KMS-11 (cell line): ENCODE data around the gene LDLRAD3.
A peak's percentile ranks its signal among the peaks of the same experiment; 100 is the strongest.

Source experiments
- H2AFZ ChIP-seq: fragments of 200-600 bp; sonication (generic); 2 replicates; pipeline ENCODE4 v1.6.1; 2016; ENCODE audit warnings: antibody characterized with exemption, mixed run types, low read depth
- H3K27ac ChIP-seq: fragments of 200-600 bp; sonication (generic); 2 replicates; pipeline ENCODE4 v1.6.1; 2016; ENCODE audit warnings: mild to moderate bottlenecking, mixed run types
- H3K27me3 ChIP-seq: fragments of 200-600 bp; sonication (generic); 2 replicates; pipeline ENCODE4 v1.6.1; 2017; ENCODE audit warnings: mild to moderate bottlenecking, low read depth, mixed run types, moderate library complexity; ENCODE audit not compliant: insufficient read depth
- H3K36me3 ChIP-seq: fragments of 200-600 bp; sonication (generic); 2 replicates; pipeline ENCODE4 v1.6.1; 2017; ENCODE audit warnings: mild to moderate bottlenecking, mixed run types; ENCODE audit not compliant: insufficient read depth
- H3K4me1 ChIP-seq: fragments of 200-600 bp; sonication (generic); 2 replicates; pipeline ENCODE4 v1.6.1; 2016; ENCODE audit warnings: mild to moderate bottlenecking, low read depth, mixed run types; ENCODE audit not compliant: poor library complexity, severe bottlenecking
- H3K4me2 ChIP-seq: fragments of 200-600 bp; sonication (generic); 2 replicates; pipeline ENCODE4 v1.7.0; 2016; ENCODE audit warnings: mild to moderate bottlenecking, mixed run types
- H3K4me3 ChIP-seq: fragments of 200-600 bp; sonication (generic); IDR thresholded peaks from 2 replicates; pipeline ENCODE4 v1.6.1; 2017; ENCODE audit warnings: low read depth, low read length, mixed read lengths; ENCODE audit not compliant: insufficient read depth
- H3K79me2 ChIP-seq: fragments of 200-600 bp; sonication (generic); 2 replicates; pipeline ENCODE4 v1.6.1; 2016; ENCODE audit warnings: low read depth, mixed run types; ENCODE audit not compliant: insufficient read depth
- H3K9ac ChIP-seq: fragments of 200-600 bp; sonication (generic); 2 replicates; pipeline ENCODE4 v1.6.1; 2016; ENCODE audit warnings: mild to moderate bottlenecking, mixed run types
- H4K20me1 ChIP-seq: fragments of 200-600 bp; sonication (generic); 2 replicates; pipeline ENCODE4 v1.6.1; 2016; ENCODE audit warnings: mild to moderate bottlenecking, mixed run types; ENCODE audit not compliant: insufficient read depth
- TF ChIP-seq, protein P1 (sequence below): fragments of 200-600 bp; sonication (generic); conservative IDR thresholded peaks from 2 replicates; pipeline ENCODE4 v1.6.1; 2017; ENCODE audit warnings: low read depth, mild to moderate bottlenecking, antibody characterized with exemption, low read length, moderate library complexity, mixed read lengths

Gene LDLRAD3

DNA sequence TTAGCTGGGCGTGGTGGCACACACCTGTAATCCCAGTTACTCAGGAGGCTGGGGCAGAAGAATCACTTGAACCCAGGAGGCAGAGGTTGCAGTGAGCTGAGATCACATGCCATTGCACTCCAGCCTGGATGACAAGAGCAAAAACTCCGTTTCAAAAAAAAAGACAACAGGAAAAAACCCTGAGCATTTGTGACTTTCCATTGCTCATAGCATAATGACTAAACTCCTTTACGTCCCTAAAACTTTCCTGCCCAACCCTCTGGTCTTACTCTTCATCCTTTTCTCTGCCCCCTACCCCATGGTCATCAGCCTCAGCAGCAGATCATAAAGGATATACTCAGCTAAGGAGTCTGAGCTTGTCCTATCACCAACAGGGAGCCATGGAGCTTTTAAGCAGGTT lies 6.8 kb upstream of the LDLRAD3 start:
- H3K36me3 ChIP-seq = no peaks in the 10 kb centered on the region
- TF ChIP-seq, protein P1, sequence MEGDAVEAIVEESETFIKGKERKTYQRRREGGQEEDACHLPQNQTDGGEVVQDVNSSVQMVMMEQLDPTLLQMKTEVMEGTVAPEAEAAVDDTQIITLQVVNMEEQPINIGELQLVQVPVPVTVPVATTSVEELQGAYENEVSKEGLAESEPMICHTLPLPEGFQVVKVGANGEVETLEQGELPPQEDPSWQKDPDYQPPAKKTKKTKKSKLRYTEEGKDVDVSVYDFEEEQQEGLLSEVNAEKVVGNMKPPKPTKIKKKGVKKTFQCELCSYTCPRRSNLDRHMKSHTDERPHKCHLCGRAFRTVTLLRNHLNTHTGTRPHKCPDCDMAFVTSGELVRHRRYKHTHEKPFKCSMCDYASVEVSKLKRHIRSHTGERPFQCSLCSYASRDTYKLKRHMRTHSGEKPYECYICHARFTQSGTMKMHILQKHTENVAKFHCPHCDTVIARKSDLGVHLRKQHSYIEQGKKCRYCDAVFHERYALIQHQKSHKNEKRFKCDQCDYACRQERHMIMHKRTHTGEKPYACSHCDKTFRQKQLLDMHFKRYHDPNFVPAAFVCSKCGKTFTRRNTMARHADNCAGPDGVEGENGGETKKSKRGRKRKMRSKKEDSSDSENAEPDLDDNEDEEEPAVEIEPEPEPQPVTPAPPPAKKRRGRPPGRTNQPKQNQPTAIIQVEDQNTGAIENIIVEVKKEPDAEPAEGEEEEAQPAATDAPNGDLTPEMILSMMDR = no peak
- H3K4me1 ChIP-seq = peaks cover 12% of the 10 kb centered on the region
- H3K27me3 ChIP-seq = no peaks in the 10 kb centered on the region
- H3K4me3 ChIP-seq = no peak overlapping the region
- no peak overlapping the region for H3K4me2 ChIP-seq
- H3K9ac ChIP-seq = no peak overlapping the region
- 0 out of 2 replicates have a peak overlapping the region, but pooled peaks have one; percentile 29 for H2AFZ ChIP-seq
- no peaks in the 10 kb centered on the region for H4K20me1 ChIP-seq
- H3K79me2 ChIP-seq = no peaks in the 10 kb centered on the region
- no peak overlapping the region for H3K27ac ChIP-seq

DNA sequence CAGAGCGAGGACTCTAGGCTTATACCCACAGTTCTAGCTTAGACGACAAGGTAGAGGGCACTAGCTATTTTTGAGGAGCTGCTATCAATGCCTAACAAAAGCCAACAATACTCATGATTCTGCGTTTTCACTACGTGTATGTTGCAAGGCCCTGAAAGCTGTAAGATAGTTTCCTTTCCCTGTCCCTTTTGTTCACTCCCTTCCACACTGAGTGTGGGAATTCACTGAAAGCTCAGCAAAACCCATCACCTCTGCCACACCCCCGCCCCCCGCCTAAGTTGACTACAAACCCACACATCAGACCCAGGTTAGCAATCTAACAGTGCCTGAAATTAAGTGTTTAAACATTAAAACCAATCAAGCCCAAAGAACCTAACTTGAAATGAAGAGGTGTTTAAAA lies 6.2 kb upstream of the LDLRAD3 start:
- no peak overlapping the region for H3K27ac ChIP-seq
- H3K79me2 ChIP-seq = no peaks in the 10 kb centered on the region
- H2AFZ ChIP-seq = 0 out of 2 replicates have a peak overlapping the region, but pooled peaks have one; percentile 29
- no peak overlapping the region for H3K9ac ChIP-seq
- peaks cover 13% of the 10 kb centered on the region for H3K4me1 ChIP-seq
- TF ChIP-seq, protein P1 = no peak
- H3K27me3 ChIP-seq = no peaks in the 10 kb centered on the region
- H4K20me1 ChIP-seq = no peaks in the 10 kb centered on the region
- peak overlapping the region; percentile 30; the same call in 1 of the 2 replicates for H3K4me2 ChIP-seq
- H3K4me3 ChIP-seq = no peak overlapping the region
- no peaks in the 10 kb centered on the region for H3K36me3 ChIP-seq

DNA sequence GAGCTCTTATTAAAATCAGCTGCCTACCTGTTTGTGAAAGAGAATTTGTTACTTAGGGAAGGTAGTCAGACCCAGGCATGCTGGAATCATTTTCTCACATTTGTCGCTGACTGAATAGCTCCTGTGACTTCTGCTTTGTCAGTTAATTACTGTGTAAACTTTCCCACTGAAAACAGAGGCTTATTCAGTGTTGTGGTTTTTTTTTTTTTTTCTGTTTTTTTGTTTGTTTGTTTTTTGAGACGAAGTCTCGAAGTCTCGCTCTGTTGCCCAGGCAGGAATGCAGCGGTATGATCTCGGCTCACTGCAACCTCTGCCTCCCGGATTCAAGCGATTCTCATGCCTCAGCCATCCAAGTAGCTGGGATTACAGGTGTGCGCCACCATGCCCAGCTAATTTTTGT lies 5.6 kb upstream of the LDLRAD3 start:
- H3K27me3 ChIP-seq = no peaks in the 10 kb centered on the region
- no peaks in the 10 kb centered on the region for H3K36me3 ChIP-seq
- no peaks in the 10 kb centered on the region for H3K79me2 ChIP-seq
- H3K4me2 ChIP-seq = no peak overlapping the region
- no peak overlapping the region for H2AFZ ChIP-seq
- no peak overlapping the region for H3K4me3 ChIP-seq
- H3K4me1 ChIP-seq = peaks cover 19% of the 10 kb centered on the region
- H3K9ac ChIP-seq = no peak overlapping the region
- H3K27ac ChIP-seq = no peak overlapping the region
- no peaks in the 10 kb centered on the region for H4K20me1 ChIP-seq
- TF ChIP-seq, protein P1 = no peak

GRCh38 chr11:35943309-35943708 lies 553 bp upstream of the LDLRAD3 start:
- Histone ChIP-seq H3K4me3 (no peak overlapping the region), H4K20me1 (no peaks in the 10 kb centered on the region), H3K27me3 (no peaks in the 10 kb centered on the region), H3K4me1 (peaks cover 10% of the 10 kb centered on the region), H3K79me2 (no peaks in the 10 kb centered on the region), H3K27ac (0 out of 2 replicates have a peak overlapping the region, but pooled peaks have one; percentile 14), H3K4me2 (peak overlapping the region; percentile 69), H3K9ac (peak overlapping the region; percentile 72; the same call in 1 of the 2 replicates), H2AFZ (peak overlapping the region; percentile 83), H3K36me3 (no peaks in the 10 kb centered on the region)
- TF ChIP-seq, protein P1 = no peak
